ENCODE data around the gene TMEM191C.
"Not testable (repeated sequence)": the region's sequence is repeated elsewhere in the genome, so short reads cannot be mapped to it uniquely, and the experiment has no call there.

Gene TMEM191C

GRCh38 chr22:21455334-21456089 is 11.7 kb upstream of the TMEM191C start:
- DNase-seq (ENCODE audit: extremely low read depth, low read depth), result no peak
- no peak for TF ChIP-seq CTCF (IDR thresholded peaks at IDR 0.05; ENCODE audit: low read depth, low read length)

GRCh38 chr22:21457023-21457787 is 10.0 kb upstream of the TMEM191C start:
- no peak for DNase-seq (ENCODE audit: extremely low read depth, low read depth)
- no peak for TF ChIP-seq CTCF (IDR thresholded peaks at IDR 0.05; ENCODE audit: low read depth, low read length)

- DNase-seq (ENCODE audit: extremely low read depth, low read depth), result not testable (repeated sequence)
Measured at GRCh38 chr22:21462672-21463071, 4.5 kb upstream of the TMEM191C start.

GRCh38 chr22:21468194-21469096 is 1.3 kb downstream of the TMEM191C start:
- not testable (repeated sequence) for DNase-seq (ENCODE audit: extremely low read depth, low read depth)

- DNase-seq (ENCODE audit: extremely low read depth, low read depth), result not testable (repeated sequence)
Measured at GRCh38 chr22:21469097-21469994, 2.2 kb downstream of the TMEM191C start.

- not testable (repeated sequence) for DNase-seq (ENCODE audit: extremely low read depth, low read depth)
Measured at GRCh38 chr22:21472984-21473383, 5.8 kb downstream of the TMEM191C start.

- not testable (repeated sequence) for DNase-seq (ENCODE audit: extremely low read depth, low read depth)
Measured at GRCh38 chr22:21473664-21474063, 6.5 kb downstream of the TMEM191C start.

- DNase-seq (ENCODE audit: extremely low read depth, low read depth), result not testable (repeated sequence)
Measured at GRCh38 chr22:21484039-21484438, 16.9 kb downstream of the TMEM191C start.

GRCh38 chr22:21487723-21488122 is 20.5 kb downstream of the TMEM191C start:
- DNase-seq (ENCODE audit: extremely low read depth, low read depth), result not testable (repeated sequence)

- DNase-seq (ENCODE audit: extremely low read depth, low read depth), result not testable (repeated sequence)
Measured at GRCh38 chr22:21489149-21489680, 22.0 kb downstream of the TMEM191C start.

GRCh38 chr22:21490556-21490955 is 23.4 kb downstream of the TMEM191C start:
- DNase-seq (ENCODE audit: extremely low read depth, low read depth), result not testable (repeated sequence)

- DNase-seq (ENCODE audit: extremely low read depth, low read depth), result not testable (repeated sequence)
Measured at GRCh38 chr22:21492271-21492670, 25.1 kb downstream of the TMEM191C start.

GRCh38 chr22:21493789-21494782 is 26.9 kb downstream of the TMEM191C start:
- not testable (repeated sequence) for DNase-seq (ENCODE audit: extremely low read depth, low read depth)

- DNase-seq (ENCODE audit: extremely low read depth, low read depth), result not testable (repeated sequence)
Measured at GRCh38 chr22:21497984-21498383, 30.8 kb downstream of the TMEM191C start.

- DNase-seq (ENCODE audit: extremely low read depth, low read depth), result not testable (repeated sequence)
Measured at GRCh38 chr22:21498489-21498888, 31.3 kb downstream of the TMEM191C start.
